Measurements from ENCODE around the gene RAD54L2. TPM values are rescaled to one million over a fixed set of nuclear protein-coding genes. Genes with fewer than 3 reads are reported as not detected.

RAD54L2 gene
- total and polyA plus RNA-seq, 2 of the 8 experiments (the other 6 are each of a cell fraction or from before 2014, with no cell fraction given), result 8.2 to 35.2 TPM

DNA sequence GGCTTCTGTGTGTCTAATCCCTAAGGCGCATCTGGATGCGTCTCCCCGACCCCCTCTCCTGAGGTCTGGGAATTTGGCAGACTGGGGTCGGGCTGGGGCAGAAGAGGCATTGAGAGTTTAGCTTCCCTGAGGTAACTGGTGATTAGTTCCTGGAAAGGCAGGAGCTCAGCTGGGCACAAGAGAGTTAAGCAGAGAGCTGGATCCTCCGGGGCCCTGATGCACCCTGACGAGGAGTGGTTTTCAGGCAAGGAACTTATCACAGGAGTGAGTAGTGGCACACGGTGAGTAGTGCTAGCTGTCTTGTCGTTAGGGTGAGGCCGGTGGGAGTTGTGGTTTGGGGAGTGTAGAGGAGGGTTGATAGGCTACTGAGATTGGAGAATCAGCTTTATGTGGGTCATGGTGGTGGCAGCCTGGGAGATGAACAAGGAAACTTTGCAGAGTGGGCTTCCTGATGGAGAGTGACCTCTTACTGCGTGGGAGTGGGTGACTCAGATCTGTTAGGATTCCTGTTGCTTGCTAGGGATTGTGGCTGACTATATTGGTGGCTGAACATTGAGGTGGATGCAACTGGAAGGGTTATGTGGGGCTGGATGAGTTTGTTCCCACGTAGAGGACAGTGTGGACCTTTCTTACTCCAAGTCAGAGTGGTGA lies 897 bp downstream of the RAD54L2 start:
- POLR2A ChIA-PET (ENCODE audit: partially characterized antibody), result interaction anchor here (0.9 to 3.2 kb wide), 21 partner anchors 8 to 153 kb away, joined by 3 to 21 read pairs (median 6); partner anchors contain the start of gene DCAF1

More for the DNA sequence above, 897 bp downstream of the RAD54L2 start:
- Histone ChIP-seq H3K9me3 (ENCODE audit: insufficient read depth in 2 of 2, low read depth in 1 of 2, low read length in 1 of 2) (no peaks in the 10 kb centered on the region), H2BK120ac (replicated peaks; ENCODE audit: low read depth, low read length) (no peak overlapping the region), H3K56ac (replicated peaks; ENCODE audit: insufficient read length, low read depth, low read length) (no peak overlapping the region), H3K79me2 (ENCODE audit: control insufficient read depth in 1 of 2, insufficient read depth in 2 of 2, low read length in 2 of 2) (peaks cover 4 to 48% of the 10 kb centered on the region in 2 experiments), H3K18ac (ENCODE audit: extremely low read depth, low read length) (no peak overlapping the region; the same call in 1 of the 2 replicates), H2AFZ (ENCODE audit: low read length) (no peak overlapping the region), H2BK15ac (ENCODE audit: low read length) (no peak overlapping the region), H3K27ac (ENCODE audit: low read depth, low read length) (0 out of 2 replicates have a peak overlapping the region, but pooled peaks have one; percentile 8), H2AK5ac (ENCODE audit: low read depth, low read length) (peak overlapping the region; percentile 84; the same call in 1 of the 2 replicates), H3K9ac (replicated peaks in 1 of 4; ENCODE audit: extremely low read depth in 1 of 4, low read depth in 3 of 4, low read length in 3 of 4) (peak overlapping the region; percentile 87 to 99 (median 90)), H3K23me2 (ENCODE audit: low read depth, low read length) (peaks cover 10% of the 10 kb centered on the region), H3K4ac (replicated peaks; ENCODE audit: insufficient read length, low read depth, low read length) (no peak overlapping the region), H4K20me1 (replicated peaks in 1 of 2; ENCODE audit: control insufficient read depth in 1 of 2, insufficient read depth in 2 of 2, low read length in 2 of 2) (peaks cover 0 to 9% of the 10 kb centered on the region in 2 experiments), H3K23ac (ENCODE audit: insufficient read length) (no peak overlapping the region), H3K4me1 (replicated peaks in 1 of 4; ENCODE audit: control insufficient read depth in 3 of 4, insufficient read depth in 4 of 4, low read length in 3 of 4) (peaks cover 0 to 7% (median 3%) of the 10 kb centered on the region in 4 experiments; a peak in 5 of 7 replicates), H3K27me3 (replicated peaks in 1 of 4; ENCODE audit: control insufficient read depth in 3 of 4, extremely low read depth in 1 of 4, insufficient read depth in 3 of 4, low read length in 3 of 4) (no peaks in the 10 kb centered on the region), H3K14ac (ENCODE audit: insufficient read length) (no peak overlapping the region), H4K91ac (replicated peaks; ENCODE audit: insufficient read length, low read length) (no peak overlapping the region), H3K79me1 (ENCODE audit: low read depth, low read length) (peaks cover 6% of the 10 kb centered on the region; the same call in 1 of the 2 replicates), H3K4me3 (ENCODE audit: extremely low read depth in 1 of 4, insufficient read depth in 2 of 4, low read depth in 3 of 4, low read length in 4 of 4) (peak overlapping the region; percentile 59 to 99 (median 92)), H2BK20ac (ENCODE audit: low read length) (no peak overlapping the region), H2BK12ac (ENCODE audit: low read depth, low read length) (peak overlapping the region; percentile 42; the same call in 1 of the 2 replicates), H4K8ac (ENCODE audit: extremely low read depth, insufficient read depth, low read length) (peak overlapping the region; percentile 99), H3K36me3 (ENCODE audit: control insufficient read depth in 2 of 4, insufficient read depth in 4 of 4, low read length in 3 of 4) (peaks cover 0 to 4% (median 0%) of the 10 kb centered on the region in 4 experiments; a peak in 2 of 8 replicates), H2BK5ac (ENCODE audit: low read depth, low read length) (0 out of 2 replicates have a peak overlapping the region, but pooled peaks have one; percentile 24), H3K4me2 (ENCODE audit: insufficient read depth in 1 of 2, low read depth in 2 of 2, low read length in 2 of 2) (peak overlapping the region; percentile 95 to 96), H4K5ac (ENCODE audit: insufficient read length, low read depth, low read length) (no peak overlapping the region)
- FAIRE-seq, result no peak
- TF ChIP-seq SAP30 (IDR thresholded peaks at IDR 0.05; ENCODE audit: insufficient read depth, insufficient replicate concordance, low read length) (peak; percentile 15), CBX8 (IDR thresholded peaks at IDR 0.05; ENCODE audit: borderline replicate concordance, low read depth, low read length) (no peak), CREB1 (IDR thresholded peaks at IDR 0.05) (no peak), FOSL1 (IDR thresholded peaks at IDR 0.05; ENCODE audit: insufficient read depth, low read depth, low read length) (no peak), SIX5 (IDR thresholded peaks at IDR 0.05; ENCODE audit: low read depth, low read length) (no peak)
- CTCF ChIA-PET (ENCODE audit: partially characterized antibody), result interaction anchor here (1.3 to 3.1 kb wide), 3 partner anchors 10 to 130 kb away, joined by 4 to 12 read pairs (median 10); no protein-coding TSS in a partner anchor
- 12% methylated on average over 11 of the region's 11 CpGs; no CpG with 5 or more reads in 1 of the 2 experiments for WGBS, 2 experiments (ENCODE audit: extremely low coverage in 1 of 2, insufficient coverage in 1 of 2, insufficient read length in 1 of 2, insufficient replicate concordance in 2 of 2, low coverage in 1 of 2, low lambda C conversion rate in 2 of 2, missing lambda C conversion rate in 1 of 2)
- DNase-seq (ENCODE audit: low read depth in 1 of 2, low spot score in 2 of 2), result peak in 1 of 2 experiments; percentile 61
